HK-2 (cell line): ENCODE results near the gene PLCB3.

Experiments
- DNase-seq: peaks from one replicate; pipeline ENCODE4 v3.0.0-alpha.2; 2018; ENCODE audit not compliant: unreplicated experiment

The PLCB3 gene

DNA sequence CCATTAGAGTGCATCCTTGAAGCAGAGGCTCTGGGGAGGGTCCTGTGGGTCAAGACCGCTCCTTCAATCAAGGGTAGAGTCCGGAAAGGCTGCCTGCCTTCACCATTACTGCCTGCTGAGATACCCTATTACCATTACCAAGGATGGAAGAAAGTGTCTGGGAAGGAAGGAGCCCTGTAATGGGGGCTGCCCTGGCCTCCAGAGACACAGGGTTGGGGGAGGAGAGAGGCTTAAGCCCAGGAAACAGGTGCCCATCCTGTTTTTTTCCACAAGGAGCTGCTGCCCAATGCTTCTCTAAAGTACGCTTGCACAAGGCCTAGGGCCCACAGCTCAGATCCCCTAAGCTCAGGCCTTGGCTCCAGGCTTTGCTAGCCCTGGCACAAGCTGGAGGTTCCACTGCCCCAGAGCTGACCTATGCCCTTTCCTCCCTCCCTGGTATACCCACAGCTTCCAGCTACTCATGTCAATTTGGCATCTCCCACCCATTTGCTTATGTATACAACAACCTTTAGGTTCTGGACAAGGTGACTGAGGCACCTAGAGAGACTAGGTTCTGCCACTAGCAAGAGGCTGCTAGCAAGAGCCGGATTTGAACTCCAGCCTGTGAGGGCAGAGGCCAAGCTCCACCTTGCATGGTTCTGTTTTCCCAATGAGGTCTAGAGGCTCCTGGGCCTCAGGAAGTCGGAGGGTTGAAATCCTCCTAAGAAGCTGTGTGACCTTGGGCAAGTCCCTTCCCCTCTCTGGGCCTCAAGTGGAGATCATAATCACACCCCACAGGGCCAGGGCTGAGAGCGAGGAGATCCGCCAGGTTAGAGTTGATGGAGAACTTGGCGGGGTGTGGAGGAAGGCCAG lies 1.5 kb upstream of the PLCB3 start:
- no peak for DNase-seq

DNA sequence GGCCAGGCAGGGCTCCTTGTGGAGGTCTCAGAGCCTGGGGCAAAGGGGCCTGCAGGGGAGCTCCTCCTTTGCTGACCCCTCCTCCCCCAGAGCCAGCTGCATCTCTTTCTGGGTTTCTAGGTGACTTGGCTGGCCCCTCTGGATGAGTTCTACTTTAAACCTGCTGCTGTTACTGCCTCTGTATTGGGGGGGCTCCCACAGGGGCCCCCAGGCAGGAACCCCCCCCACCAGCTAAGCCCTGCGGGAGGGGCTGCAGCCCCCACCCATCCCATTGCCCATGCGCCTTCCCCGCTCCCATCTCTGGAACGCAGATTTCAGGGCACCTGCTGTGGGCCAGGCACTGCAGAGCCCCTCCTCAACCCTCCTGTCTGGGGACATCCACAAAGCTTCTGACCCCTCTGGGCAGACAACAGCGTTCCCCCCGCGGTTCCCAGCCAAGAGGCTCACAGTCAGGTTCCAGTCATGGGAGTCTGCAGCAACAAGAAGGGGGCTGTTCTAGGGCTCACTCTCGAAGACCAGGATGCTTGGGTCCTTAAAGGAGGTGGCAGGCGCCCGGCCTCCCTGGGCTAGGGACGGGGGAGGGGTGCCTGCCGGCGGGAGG lies 815 bp upstream of the PLCB3 start:
- no peak for DNase-seq

DNA sequence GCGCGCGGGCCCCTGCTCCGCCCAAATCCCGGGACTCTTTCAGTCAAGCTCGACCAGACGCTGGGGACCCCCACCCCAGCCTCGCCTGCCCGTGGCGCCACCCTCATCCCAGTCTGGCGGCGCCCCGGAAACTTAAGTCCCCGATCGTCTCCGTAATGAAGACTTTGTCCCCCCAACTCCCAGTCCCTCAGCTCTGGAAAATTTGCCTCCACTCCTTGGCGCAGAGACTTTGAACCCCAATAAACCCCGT lies 348 bp downstream of the PLCB3 start:
- no peak for DNase-seq

DNA sequence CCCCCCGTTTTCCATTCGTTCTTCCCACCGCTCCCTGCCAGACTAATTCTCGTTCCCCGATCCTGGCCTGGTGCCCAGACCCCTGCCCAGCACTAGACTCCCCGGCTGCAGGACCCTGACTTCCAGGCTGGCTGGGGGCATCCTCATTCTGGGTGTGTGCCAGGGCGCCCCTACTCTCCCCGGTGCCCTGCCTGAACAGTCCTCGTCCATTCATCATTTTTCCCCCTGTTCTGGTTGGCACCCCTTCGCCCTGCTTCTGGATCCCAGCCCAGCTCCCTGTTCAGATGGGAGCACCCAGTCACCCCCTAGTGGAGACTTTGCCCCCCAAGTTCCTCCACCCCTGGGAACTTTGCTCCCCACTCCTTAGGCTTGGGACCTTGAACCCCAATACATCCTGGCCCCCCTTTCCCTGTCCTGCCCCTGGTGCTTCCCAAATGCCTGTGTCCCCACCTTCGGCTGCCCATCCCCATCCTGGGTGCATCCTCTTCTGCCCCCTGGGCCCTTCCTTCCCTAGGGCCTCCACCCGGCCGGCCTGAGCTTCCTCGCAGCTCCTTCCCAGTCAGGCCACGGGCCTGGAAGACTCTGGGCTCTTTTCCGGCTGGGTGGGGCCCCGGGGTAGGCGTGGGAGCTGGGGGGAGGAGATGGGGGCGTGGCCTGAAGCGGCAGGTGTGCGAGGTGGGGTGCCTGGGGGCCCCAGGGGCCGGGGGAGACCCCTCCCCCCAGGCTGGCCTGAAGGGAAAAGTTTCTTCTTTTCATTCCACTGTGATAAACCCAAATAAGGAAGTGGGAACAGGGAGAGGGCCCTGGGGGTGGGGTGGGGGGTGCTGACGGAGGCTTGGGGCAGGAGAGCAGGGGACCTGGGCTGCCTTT lies 908 bp downstream of the PLCB3 start:
- peak; percentile 52 for DNase-seq

DNA sequence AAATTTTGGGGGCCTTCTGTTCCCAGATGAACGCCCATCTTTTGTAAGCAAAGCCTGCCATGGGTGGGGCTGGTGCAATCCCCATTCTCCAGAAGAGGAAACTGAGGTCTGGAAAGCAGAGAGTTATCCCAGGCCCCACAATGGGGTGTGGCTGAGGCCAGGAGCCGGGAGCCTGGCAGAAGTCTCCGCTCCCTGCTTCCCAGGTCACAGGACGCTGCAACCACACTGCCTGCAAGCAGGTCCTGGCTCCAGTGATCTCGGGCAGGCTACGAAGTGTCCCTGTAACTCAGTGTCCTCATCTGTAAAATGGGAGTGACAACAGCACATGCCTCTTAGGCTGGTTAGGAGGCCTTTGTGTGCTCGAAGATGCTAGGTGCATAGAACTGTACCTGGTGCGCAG lies 1.7 kb downstream of the PLCB3 start:
- no peak for DNase-seq

DNA sequence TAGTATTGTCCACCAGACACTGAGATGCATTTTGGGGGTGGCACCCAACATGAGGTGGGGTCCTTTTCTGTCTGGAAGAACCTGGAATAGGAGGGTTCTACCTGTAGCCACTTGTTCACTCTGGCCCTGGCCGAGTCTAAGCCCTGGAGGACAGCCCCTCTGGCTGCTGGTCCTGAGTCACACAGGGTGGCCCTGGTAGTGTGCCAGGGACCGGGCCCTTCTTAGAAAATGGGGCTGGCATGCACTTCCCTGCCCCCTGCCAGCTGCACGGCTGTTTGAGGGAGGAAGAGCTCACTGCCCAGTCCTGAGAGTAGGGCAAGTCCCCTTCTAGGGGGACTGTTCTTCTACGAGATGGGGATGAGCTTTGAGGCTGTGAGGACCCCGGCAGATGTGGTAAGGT lies 2.2 kb downstream of the PLCB3 start:
- no peak for DNase-seq

DNA sequence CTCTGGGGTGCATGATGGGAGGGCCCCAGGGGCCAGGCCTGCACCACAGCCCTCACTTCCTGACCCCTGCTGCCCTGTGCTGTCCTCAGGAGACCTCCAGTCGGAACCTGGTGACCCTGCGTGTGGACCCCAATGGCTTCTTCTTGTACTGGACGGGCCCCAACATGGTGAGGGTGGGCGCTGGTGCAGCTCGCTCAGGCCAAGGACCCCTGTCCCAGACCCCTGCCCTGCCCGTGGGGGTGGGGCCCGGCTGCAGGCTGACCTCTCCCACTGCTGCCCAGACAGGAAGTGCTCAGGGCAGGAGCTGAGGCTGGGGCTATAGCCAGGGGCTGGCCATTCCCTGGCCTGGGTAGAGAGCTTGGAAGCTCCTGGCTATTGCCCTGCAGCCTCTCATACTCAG lies 3.0 kb downstream of the PLCB3 start:
- no peak for DNase-seq

DNA sequence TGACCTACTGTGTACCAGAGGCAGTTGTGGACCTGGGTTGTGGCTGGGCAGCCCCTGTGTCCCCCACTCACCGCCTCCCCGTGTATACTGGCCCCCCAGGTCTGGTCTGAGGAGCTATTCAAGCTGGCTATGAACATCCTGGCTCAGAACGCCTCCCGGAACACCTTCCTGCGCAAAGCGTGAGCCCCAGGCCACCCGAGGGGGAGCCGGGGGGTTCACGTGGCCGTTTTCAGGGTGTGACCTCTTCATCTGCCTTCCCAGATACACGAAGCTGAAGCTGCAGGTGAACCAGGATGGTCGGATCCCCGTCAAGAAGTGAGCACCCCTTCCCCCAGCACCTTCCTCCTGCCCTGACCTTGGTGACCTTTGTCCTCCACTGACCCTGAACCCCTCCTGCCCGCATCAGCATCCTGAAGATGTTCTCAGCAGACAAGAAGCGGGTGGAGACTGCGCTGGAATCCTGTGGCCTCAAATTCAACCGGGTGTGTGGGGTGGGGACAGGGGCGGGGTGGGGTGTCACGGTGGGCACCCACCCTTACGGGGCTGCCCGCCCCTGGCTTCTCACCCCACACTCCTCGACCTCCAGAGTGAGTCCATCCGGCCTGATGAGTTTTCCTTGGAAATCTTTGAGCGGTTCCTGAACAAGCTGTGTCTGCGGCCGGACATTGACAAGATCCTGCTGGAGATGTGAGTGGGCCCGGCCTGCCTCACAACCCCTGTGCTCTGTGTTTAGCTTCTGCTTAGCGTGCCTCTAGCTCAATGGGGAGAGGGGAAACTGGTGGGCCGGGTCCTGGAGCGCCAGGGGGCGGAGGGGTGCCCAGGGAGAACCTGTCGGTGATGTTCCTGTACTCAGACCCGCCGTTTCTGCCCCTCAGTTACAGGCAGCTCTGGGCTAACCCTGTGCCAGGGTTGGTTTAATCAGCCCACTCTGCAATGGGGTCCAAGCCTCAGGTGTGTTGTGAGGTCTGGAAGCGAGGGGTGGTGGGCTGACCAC lies 4.1 kb downstream of the PLCB3 start:
- no peak for DNase-seq

DNA sequence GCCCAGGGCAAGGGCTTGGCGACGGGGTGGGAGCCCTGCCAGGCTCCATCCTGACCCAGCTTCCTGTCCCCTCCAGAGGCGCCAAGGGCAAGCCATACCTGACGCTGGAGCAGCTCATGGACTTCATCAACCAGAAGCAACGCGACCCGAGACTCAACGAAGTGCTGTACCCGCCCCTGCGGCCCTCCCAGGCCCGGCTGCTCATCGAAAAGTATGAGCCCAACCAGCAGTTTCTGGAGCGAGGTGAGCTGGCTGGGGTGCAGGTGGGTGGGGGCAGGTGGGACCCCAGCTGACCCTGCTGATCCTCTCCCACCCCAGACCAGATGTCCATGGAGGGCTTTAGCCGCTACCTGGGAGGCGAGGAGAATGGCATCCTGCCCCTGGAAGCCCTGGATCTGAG lies 5.0 kb downstream of the PLCB3 start:
- DNase-seq = no peak

DNA sequence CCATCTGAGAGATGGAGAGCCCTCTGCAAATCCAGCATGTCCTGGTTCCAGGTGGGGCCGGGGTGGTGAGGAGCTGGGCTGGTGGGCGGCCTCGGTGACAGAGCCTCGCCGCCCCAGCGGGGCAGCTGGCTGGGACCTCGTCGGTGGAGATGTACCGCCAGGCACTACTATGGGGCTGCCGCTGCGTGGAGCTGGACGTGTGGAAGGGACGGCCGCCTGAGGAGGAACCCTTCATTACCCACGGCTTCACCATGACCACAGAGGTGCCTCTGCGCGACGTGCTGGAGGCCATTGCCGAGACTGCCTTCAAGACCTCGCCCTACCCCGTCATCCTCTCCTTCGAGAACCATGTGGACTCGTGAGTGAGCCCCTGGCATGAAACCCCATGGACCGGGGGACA lies 7.0 kb downstream of the PLCB3 start:
- DNase-seq = no peak

DNA sequence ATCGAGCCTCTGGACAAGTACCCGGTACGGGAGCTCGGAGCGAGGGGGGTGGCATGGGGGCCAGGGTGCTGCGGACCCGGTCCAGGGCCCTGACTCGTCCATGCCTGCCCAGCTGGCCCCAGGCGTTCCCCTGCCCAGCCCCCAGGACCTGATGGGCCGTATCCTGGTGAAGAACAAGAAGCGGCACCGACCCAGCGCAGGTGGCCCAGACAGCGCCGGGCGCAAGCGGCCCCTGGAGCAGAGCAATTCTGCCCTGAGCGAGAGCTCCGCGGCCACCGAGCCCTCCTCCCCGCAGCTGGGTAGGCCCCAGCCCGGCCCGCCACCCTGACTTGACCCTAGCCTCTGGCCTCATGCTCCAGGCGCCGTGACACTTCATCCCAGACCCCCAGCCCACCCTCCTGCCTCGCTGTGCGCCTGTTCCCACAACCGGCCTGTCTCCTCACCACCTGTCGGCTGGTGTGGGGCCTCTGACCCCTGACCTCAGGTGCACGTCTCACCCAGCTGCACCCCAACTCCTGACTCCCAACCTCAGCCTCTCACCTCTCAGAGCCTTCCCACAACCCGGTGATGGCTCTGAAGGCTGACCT lies 7.7 kb downstream of the PLCB3 start:
- DNase-seq = no peak

DNA sequence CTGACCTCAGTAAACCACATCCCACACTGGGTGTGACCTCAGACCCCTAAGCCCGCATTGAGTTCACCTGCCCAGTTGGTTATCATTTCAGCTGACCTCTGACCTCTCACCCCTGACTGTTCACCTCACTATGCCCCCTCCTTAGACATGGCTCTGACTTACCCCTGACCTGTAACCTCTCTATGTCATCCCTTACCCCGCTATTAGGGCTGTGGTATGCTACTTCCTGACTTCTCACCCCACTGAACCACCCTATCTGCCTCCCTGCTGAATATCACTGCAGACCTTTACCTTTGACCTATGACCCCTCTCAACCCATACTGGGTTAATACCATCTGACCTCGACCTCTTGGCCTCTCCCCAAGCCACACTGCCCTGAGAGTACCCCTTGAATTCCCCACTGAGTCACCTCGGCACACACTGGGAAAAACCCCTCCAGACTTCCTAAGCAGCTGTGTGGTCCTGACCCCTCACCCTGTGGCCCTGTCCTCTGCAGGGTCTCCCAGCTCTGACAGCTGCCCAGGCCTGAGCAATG lies 8.3 kb downstream of the PLCB3 start:
- no peak for DNase-seq

DNA sequence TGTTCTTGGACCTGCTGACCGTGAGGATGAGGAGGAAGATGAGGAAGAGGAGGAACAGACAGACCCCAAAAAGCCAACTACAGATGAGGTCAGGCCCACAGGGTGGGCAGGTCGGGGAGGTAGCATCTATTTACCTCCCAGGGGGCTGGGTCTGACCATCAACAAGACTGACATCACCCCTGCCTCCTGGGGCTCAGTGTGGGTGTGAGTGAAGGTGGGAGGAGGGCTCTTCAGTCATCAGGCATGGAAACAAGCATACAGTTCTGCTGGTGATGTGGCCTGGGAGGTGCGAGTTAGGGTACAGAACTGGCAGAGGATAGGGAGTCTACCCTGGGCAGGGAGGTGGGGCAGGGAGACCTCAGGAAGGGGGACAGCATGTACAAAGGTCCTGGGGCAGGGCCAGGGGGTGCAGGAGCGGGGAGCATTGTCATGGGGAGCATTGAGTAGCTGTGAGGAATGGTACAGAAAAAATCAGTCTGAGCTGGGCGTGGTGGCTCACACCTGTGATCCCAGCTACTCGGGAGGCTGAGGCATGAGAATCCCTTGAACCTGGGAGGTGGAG lies 8.9 kb downstream of the PLCB3 start:
- DNase-seq = no peak

DNA sequence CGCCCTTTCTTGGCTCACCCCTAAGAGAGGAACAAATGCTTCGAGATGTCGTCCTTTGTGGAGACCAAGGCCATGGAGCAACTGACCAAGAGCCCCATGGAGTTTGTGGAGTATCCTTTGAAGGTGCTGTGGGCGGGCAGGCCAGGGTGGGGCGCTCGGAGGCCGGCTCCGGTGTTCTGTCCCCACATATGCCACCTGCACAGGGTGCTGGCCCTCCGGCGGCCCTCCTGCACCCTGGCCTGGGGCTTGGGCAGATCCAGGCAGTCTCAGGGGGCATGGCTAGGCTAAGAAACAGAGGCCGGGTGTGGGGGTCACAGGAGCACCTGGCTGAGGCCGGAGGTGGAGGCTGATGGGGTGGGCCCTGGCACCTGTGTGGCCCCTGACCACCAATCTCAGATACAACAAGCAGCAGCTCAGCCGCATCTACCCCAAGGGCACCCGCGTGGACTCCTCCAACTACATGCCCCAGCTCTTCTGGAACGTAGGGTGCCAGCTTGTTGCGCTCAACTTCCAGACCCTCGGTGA lies 10.3 kb downstream of the PLCB3 start:
- DNase-seq = no peak

DNA sequence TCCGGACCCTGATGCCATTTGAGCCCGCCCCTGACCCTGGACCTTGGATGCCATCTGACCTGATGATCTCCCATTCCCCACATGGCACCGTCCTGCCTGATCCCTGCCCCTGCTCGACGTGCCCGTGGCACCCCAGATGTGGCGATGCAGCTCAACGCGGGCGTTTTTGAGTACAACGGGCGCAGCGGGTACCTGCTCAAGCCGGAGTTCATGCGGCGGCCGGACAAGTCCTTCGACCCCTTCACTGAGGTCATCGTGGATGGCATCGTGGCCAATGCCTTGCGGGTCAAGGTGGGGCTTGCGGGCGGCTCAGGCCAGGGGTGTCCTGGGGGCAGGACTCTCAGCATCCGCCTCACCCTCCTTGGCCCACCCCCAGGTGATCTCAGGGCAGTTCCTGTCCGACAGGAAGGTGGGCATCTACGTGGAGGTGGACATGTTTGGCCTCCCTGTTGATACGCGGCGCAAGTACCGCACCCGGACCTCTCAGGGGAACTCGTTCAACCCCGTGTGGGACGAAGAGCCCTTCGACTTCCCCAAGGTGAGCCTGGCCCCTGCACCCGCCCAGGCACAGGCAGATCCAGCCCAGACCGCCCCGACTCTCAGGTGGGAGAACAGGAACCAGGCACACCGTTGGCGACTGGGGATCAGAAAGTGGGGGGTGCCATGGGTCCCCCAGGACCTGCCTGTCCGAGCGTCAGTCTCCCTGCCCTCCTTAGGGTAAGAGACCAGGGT lies 11.1 kb downstream of the PLCB3 start:
- no peak for DNase-seq

DNA sequence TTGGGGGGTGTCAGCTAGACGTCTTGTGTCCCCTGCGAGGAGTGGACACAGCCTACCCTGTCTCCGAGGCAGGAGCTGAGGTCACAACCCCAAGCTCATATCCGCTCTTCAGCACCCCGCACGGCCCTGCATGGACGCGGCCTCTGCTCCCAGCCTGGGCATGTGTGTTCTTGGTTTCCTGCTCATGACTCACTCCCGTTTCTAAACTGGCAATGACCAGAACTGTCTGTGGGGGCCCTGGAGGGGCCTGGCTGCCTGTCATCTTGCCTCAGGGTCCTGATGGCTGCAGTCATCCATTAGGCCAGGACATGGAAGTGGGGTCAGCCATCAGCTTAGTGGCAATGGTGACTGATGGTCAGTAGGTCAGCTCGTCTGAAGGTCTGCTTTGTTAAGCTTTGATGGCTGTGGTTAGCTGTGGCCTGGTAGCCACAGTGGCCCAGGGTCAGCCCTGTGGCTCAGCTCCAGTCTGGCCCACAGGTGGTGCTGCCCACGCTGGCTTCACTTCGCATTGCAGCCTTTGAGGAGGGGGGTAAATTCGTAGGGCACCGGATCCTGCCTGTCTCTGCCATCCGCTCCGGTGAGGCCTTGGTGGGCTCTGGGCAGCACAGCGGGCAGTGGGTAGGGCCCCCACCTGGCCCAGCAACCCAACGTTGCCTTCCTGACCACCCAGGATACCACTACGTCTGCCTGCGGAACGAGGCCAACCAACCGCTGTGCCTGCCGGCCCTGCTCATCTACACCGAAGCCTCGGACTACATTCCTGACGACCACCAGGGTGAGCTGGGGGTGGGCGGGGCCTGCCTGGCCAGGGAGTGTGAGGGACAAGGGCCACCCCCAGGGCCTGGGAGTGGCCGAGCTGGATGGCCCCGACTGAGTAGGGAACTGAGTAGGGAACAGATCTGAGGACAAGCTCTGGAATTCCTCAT lies 12.0 kb downstream of the PLCB3 start:
- DNase-seq = peak; percentile 53

DNA sequence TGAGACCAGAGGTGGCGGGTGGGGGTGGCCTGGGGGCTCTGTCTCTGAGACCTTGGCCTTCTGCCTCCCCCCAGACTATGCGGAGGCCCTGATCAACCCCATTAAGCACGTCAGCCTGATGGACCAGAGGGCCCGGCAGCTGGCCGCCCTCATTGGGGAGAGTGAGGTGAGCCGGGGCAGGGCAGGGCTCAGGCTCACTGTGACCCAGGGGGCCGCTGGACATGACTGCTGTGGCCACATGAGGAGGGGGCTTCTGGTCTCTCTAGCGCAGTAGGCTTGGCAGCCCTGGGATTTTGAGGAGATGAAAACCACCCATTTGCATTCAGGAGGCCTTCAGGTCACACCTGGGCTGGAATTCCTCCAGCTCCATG lies 12.6 kb downstream of the PLCB3 start:
- DNase-seq = no peak

DNA sequence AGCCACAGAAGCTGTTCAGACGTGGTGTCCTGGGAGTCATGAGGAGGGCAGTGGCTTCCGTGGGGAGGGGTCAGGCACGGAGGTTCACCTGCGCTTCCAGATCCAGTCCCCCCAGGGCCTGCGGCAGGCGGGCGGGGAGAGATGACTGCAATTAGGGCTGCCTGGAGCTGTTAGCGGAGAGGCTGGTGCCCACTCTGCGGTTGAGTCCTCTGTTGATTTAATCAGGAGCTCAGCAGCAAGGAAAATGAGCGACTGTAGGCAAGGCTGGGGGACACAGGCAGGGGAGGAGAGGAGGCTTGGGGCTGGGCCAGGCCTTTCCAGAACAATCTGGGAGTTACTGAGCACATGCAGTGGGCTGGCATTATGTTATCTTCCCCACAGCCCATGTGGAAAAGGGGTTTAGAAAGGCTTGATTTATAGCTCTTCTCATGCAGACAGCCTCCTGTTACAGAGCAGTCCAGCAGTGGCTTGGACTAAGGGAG lies 13.1 kb downstream of the PLCB3 start:
- DNase-seq = no peak
